Measurements from ENCODE around the gene CARMIL1.

CARMIL1 gene

GRCh38 chr6:25645916-25646315 is 366.7 kb downstream of the CARMIL1 start:
- no peak for TF ChIP-seq CTCF (IDR thresholded peaks at IDR 0.05; ENCODE audit: insufficient read depth, missing control alignments)
- FAIRE-seq (no peak), DNase-seq (ENCODE audit: insufficient read length, low spot score) (no peak)

- DNase-seq (ENCODE audit: insufficient read length, low spot score): no peak
- TF ChIP-seq CTCF (IDR thresholded peaks at IDR 0.05; ENCODE audit: insufficient read depth, missing control alignments): no peak
- FAIRE-seq: no peak
Measured at GRCh38 chr6:25649611-25650010, 370.4 kb downstream of the CARMIL1 start.

- FAIRE-seq (no peak), DNase-seq (ENCODE audit: insufficient read length, low spot score) (no peak)
- no peak for TF ChIP-seq CTCF (IDR thresholded peaks at IDR 0.05; ENCODE audit: insufficient read depth, missing control alignments)
Measured at GRCh38 chr6:25652007-25652515, 372.9 kb downstream of the CARMIL1 start, which contains the start of gene SCGN. Gene SCGN (plus strand): TSS chr6:25652215. CDS start chr6:25652404, 189 bp downstream.

GRCh38 chr6:25655723-25656122 is 376.5 kb downstream of the CARMIL1 start:
- DNase-seq (ENCODE audit: insufficient read length, low spot score) (no peak), FAIRE-seq (no peak)
- no peak for TF ChIP-seq CTCF (IDR thresholded peaks at IDR 0.05; ENCODE audit: insufficient read depth, missing control alignments)

GRCh38 chr6:25659633-25660368 is 380.6 kb downstream of the CARMIL1 start:
- TF ChIP-seq CTCF (IDR thresholded peaks at IDR 0.05; ENCODE audit: insufficient read depth, missing control alignments): no peak
- no peak for FAIRE-seq
- DNase-seq (ENCODE audit: insufficient read length, low spot score): no peak

GRCh38 chr6:25660512-25660911 is 381.3 kb downstream of the CARMIL1 start:
- DNase-seq (ENCODE audit: insufficient read length, low spot score): no peak
- no peak for TF ChIP-seq CTCF (IDR thresholded peaks at IDR 0.05; ENCODE audit: insufficient read depth, missing control alignments)
- no peak for FAIRE-seq

- FAIRE-seq (no peak), DNase-seq (ENCODE audit: insufficient read length, low spot score) (no peak)
- TF ChIP-seq CTCF (IDR thresholded peaks at IDR 0.05; ENCODE audit: insufficient read depth, missing control alignments): no peak
Measured at GRCh38 chr6:25661129-25661779, 382.1 kb downstream of the CARMIL1 start.
